Amygdala (tissue), 56 donors: ENCODE data around the gene SIL1.

Experiments used
- DNase-seq, 56 donors: peaks; one replicate each; lab custom pipeline; 2025; lab: John Stamatoyannopoulos, UW

The SIL1 gene

GRCh38 chr5:138998521-138998920, 199.6 kb downstream of the SIL1 start:
- no peak for DNase-seq

- DNase-seq, result no peak
These were observed 202.0 kb downstream of the SIL1 start for GRCh38 chr5:138996120-138996519.

GRCh38 chr5:138990986-138991590, 207.1 kb downstream of the SIL1 start:
- no peak for DNase-seq

GRCh38 chr5:138989720-138990119, 208.4 kb downstream of the SIL1 start:
- no peak for DNase-seq

DNA sequence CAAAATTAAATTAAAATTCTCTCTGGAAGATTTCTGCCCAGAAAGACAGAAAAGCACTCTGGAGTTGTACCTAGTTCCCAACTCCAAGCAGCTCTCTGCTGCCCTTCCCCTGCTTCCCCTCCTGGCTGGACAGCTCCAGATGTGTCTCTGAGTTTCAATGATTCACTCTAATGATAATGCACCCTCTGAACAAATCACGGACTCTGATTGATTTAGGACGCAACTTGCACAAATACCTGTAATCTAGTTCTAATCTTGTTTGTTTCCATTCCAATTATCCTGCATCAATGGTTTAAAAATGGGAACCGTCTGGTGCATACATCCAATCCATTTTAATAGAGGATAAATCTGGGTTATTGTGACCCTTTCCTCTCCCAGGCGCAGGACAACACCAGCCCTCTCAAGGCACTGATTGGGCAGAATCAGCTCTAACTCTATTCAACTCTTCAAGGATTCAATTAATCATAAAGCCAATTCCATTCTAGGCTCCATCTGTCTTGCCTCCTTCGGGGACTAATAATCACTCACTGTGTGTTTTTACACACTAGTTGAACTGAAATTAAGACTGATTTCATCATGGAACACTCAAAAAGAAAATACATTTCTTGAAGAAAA, 211.9 kb downstream of the SIL1 start:
- DNase-seq, result no peak

DNA sequence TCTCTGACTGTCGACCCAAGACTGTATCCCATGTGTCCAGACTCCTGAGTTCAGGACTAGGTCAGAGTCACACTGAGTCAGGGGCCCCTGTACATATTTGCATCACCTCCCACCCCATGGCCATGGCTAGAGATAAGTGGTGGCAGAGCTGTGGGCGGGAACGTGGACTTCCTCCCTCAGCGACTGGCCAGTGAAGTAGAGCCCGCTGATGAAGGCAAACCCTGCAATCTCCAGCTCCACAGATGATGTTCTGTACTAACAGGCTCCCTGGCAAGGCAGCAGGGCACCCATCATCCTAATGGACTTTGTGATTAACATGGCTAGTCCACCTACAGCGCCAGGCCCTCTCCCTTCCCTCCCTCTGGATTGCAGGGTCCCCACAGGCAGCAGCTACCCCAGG, 212.5 kb downstream of the SIL1 start:
- DNase-seq, result no peak

GRCh38 chr5:138985256-138985655, 212.9 kb downstream of the SIL1 start:
- DNase-seq, result no peak

GRCh38 chr5:138983984-138984383, 214.2 kb downstream of the SIL1 start:
- no peak for DNase-seq

DNA sequence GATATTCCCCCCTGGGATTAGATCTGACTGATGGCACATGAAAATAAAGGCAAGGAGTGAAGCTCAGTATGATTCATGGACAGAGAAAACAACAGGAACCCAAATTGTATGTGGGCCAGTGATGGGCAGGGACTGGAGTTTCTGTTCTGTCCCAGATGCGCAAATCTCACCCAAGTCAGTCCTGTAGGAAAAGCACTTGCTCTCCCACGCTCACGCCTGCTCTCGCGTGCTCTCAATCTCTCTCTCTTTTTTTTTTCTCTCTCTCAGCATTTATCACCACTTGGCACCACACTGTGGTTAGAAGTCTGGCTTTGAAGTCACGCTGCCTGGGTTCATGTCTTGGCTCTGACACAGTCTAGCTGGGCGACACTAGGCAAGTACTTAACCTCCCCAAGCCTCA, 216.6 kb downstream of the SIL1 start:
- peak in 2 of 56 donors; percentile 41 to 47 for DNase-seq

- no peak for DNase-seq
These were observed 217.0 kb downstream of the SIL1 start for GRCh38 chr5:138981131-138981530.

DNA sequence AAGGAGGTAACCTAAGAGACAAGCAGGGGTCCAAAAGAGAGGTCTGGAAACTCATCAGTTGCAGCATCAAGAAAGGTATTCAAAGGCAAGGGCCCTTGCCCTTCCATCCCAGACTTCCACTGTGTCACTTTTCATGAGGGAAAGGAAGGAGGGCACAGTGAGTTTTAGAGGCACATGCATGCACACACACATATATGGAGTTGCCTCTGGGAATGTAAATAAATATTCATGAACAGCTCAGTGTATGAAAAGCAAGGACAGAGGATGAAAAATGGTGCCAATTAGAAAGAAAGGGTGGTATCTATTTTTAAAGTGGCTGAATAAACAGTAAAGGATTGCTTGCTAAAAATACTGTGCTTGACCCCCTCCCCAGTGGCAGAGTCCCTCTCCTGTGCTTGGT, 217.7 kb downstream of the SIL1 start:
- DNase-seq, result no peak

GRCh38 chr5:138979684-138980280, 218.4 kb downstream of the SIL1 start:
- DNase-seq, result no peak

DNA sequence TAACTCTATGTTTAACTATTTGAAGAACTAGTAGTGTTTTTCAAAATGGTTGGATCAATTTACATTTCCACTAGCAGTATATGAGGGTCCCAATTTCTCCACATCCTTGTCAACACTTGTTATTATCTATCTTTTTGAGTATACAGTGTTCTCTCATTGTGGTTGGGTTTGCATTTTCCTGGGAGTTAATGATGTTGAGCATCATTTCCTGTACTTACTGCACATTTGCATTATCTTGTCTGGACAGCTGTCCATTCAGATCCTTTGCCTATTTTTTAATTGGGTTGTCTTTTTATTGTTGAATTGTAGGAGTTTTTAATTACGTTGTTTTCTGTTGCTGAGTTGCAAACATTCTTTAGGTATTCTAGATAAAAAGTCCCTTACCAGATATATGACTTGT, 219.6 kb downstream of the SIL1 start:
- no peak for DNase-seq

GRCh38 chr5:138978080-138978479, 220.1 kb downstream of the SIL1 start:
- DNase-seq, result no peak

DNA sequence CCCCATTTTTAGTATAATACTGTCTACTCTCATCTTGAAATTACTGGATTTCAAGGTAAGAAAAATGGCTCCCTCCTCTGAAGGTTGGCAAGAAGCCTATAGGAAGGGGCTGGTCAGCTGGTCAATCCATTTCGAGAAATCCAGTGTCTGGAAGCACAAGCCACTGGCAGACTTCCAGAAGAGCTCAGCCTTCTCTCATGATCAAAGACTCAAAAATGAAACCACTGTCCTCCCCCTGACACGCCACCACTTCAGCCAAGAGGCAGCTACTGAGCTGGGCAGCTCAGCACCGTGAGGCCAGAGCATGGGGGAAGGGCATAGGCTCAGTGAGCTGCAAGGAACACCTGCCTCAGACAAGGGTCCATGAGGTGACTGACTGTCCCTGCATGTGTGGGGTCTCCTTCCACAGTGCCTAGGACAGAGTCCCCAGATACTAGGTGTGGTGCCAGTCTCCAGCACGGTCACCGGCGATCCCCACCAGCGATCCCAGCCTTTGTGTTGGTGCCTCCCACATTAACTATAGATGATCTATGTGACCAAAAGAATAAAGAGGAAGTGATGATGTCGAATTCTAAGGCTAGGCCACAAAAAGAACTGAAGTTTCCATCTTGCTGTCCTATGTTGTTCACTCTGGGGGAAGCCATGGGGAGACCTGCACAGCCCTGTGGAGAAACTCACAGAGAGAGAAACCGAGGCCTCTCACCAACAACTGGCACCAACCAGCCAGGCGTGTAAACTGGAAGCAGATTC, 222.9 kb downstream of the SIL1 start:
- DNase-seq, result peak in 20 of 56 donors; percentile 23 to 80 (median 38)

DNA sequence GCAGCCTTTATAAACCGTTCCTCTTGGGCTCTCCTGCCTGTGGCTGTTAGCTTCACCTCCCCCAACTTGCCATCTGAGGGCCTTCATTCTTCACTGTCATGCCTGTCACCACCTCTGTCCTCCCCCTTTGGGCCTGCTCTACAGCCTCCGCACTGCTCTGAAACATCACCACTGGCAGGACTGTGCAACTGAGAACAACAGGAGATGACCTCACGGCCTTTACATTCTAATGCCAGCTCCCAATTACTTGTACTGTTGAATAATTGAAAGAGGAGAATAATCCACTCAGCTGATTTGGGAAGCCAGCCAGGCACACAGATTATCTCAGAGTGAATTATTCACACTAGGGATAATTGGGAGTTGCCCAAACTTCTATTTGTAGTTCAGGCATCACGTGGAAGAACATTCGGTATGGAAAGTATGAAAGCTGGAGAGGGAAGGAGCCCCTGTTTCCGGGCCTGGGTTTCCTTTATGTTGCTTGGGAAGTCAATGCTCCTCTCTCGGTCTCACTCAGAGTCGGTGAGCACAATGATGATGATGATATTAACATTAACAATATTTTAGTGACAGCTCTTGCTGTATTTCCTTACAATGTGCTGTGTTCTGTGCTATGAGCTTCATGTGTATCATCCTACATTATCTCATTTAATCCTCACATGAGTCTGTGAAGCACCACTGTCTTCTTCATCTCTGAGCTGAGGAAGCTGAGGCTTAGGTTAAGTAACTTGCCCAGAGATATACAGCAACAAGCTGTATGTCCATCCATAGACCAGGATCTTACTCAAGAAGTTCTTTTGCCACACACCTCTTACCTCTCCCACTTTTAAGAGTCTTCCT, 223.7 kb downstream of the SIL1 start:
- peak in 33 of 56 donors; percentile 21 to 89 (median 57) for DNase-seq

DNA sequence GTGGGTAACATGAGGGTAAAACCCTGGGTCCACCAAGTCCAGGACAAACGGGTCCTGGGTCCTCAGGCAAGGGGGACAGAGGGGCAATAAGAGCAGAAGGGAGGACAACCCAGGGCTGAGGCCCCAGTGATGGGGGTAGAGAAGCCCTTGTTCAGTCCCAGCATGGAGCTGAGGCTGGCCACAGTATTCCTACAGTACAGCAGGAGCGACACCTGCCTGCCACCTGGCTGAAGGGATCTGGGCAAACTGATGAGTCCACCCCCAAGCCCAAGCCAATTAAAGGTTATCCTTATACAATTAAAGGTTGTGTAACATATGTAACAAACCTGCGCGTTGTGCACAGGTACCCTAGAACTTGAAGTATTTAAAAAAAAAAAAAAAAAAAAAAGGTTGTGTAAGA, 225.3 kb downstream of the SIL1 start:
- no peak for DNase-seq

DNA sequence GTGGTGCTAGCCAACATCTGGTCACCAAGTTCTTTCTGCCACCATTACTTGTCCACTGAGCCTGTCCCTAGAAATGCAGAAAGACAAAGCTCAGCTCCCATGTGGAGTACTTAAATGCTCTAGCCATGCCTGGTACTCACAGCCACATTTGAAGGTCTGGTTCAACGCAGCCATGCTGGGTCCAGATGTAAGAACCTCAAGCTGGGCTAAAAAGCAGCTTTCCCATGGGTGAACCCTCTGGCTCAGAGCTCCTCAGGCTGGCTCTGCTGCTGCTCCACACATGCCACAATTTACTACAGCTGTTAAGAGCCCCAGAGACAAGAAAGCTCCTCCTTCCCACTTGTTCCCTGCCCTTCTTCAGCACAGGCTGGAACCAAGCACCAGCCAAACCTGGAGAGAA, 225.9 kb downstream of the SIL1 start:
- no peak for DNase-seq

- DNase-seq, result no peak
These were observed 228.7 kb downstream of the SIL1 start for GRCh38 chr5:138969323-138970002.

DNA sequence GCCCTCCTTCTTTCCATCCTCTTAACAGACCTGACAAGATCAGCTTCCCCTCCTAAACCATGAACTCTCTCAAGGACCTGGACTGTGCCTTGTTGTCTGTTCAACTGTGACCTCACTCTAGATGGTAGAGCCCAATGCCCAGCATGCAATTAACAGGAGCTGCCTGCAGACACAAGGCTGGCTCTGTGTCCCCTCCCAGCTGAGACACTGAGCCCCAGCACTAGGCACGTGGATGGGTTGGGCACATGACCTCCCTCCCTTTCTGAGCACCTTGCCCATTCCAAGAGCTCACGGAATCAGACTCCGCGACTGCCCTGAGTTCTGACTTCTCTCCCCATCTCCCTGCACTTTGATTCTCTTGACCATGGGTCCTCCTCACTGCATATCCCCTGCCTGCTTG, 229.6 kb downstream of the SIL1 start:
- DNase-seq, result peak in 12 of 56 donors; percentile 20 to 59 (median 37)
